Measurements from ENCODE around the gene COL8A2.

DNA sequence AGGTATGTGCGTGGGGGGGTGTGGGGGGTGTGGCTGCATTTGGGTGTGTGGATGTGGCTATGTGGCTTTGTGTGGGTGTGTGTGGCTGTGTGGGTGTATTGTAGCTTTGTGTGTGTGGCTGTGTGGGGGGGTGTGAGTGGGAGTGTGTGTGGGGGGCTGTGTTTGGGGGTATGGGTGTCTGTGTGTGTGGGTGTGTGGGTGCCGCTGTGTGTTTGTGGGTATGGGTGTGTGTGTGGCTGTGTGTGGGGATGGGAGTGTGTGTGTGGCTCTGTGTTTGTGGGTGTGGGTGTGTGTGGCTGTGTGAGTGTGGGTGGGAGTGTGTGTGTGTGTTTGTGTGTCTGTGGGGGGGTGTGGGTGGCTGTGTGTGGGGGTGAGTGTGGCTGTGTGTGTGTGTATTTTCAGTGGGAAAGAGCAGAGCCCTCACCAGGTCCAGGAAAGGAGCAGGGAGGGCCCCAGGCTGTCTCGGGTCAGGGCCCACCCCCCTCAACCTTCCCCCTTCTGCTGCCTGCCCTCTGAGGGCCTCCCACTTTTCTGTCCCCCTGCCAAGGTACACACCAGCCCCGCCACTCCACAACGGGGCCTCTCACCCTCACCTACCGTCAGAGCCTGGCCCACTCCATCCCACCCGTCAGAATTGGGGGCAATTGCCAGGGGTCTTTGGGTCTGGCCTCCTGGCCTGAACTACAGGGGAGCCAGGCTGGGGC is 1.9 kb upstream of the COL8A2 start:
- TF ChIP-seq EP300 (IDR thresholded peaks at IDR 0.05; ENCODE audit: low read depth) (no peak), POLR2A (IDR thresholded peaks at IDR 0.05) (no peak)
- TF ChIP-seq, protein P1, sequence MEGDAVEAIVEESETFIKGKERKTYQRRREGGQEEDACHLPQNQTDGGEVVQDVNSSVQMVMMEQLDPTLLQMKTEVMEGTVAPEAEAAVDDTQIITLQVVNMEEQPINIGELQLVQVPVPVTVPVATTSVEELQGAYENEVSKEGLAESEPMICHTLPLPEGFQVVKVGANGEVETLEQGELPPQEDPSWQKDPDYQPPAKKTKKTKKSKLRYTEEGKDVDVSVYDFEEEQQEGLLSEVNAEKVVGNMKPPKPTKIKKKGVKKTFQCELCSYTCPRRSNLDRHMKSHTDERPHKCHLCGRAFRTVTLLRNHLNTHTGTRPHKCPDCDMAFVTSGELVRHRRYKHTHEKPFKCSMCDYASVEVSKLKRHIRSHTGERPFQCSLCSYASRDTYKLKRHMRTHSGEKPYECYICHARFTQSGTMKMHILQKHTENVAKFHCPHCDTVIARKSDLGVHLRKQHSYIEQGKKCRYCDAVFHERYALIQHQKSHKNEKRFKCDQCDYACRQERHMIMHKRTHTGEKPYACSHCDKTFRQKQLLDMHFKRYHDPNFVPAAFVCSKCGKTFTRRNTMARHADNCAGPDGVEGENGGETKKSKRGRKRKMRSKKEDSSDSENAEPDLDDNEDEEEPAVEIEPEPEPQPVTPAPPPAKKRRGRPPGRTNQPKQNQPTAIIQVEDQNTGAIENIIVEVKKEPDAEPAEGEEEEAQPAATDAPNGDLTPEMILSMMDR (IDR thresholded peaks at IDR 0.05) = no peak
